ENCODE measurements around the gene OST4.
A peak's percentile ranks its signal among the peaks of the same experiment; 100 is the strongest.

OST4 gene

GRCh38 chr2:27057184-27057583 lies 14.3 kb downstream of the OST4 start:
- H3K4me2 ChIP-seq: no peak overlapping the region
- H3K4me3 ChIP-seq: no peak overlapping the region
- H3K27me3 ChIP-seq: no peaks in the 10 kb centered on the region
- H3K36me3 ChIP-seq: peaks cover 96% of the 10 kb centered on the region
- H3K9ac ChIP-seq: no peak overlapping the region
- no peak for TF ChIP-seq Cebpa-rat (IDR thresholded peaks at IDR 0.05)
- peaks cover 11% of the 10 kb centered on the region for H3K4me1 ChIP-seq
- H3K9me3 ChIP-seq: no peaks in the 10 kb centered on the region
- no peak overlapping the region for H3K27ac ChIP-seq
- no peaks in the 10 kb centered on the region for H4K20me1 ChIP-seq

- TF ChIP-seq Cebpa-rat (IDR thresholded peaks at IDR 0.05): no peak
- H3K4me3 ChIP-seq: no peak overlapping the region
- H3K27ac ChIP-seq: no peak overlapping the region
- H3K36me3 ChIP-seq: peaks cover 72% of the 10 kb centered on the region
- no peaks in the 10 kb centered on the region for H3K9me3 ChIP-seq
- no peaks in the 10 kb centered on the region for H4K20me1 ChIP-seq
- H3K4me2 ChIP-seq: no peak overlapping the region
- H3K27me3 ChIP-seq: no peaks in the 10 kb centered on the region
- H3K4me1 ChIP-seq: peaks cover 15% of the 10 kb centered on the region
- no peak overlapping the region for H3K9ac ChIP-seq
Measured at GRCh38 chr2:27054721-27055120, 16.7 kb downstream of the OST4 start.

- Histone ChIP-seq H3K9me3 (no peaks in the 10 kb centered on the region), H3K27me3 (no peaks in the 10 kb centered on the region), H3K36me3 (peaks cover 62% of the 10 kb centered on the region), H3K9ac (no peak overlapping the region), H4K20me1 (no peaks in the 10 kb centered on the region), H3K4me2 (no peak overlapping the region), H3K4me3 (no peak overlapping the region), H3K4me1 (peaks cover 24% of the 10 kb centered on the region), H3K27ac (no peak overlapping the region)
- no peak for TF ChIP-seq Cebpa-rat (IDR thresholded peaks at IDR 0.05)
Measured at GRCh38 chr2:27053776-27054175, 17.7 kb downstream of the OST4 start.

- TF ChIP-seq Cebpa-rat (IDR thresholded peaks at IDR 0.05): no peak
- H3K4me3 ChIP-seq: no peak overlapping the region
- no peak overlapping the region for H3K9ac ChIP-seq
- H4K20me1 ChIP-seq: no peaks in the 10 kb centered on the region
- no peak overlapping the region for H3K27ac ChIP-seq
- no peak overlapping the region for H3K4me2 ChIP-seq
- H3K4me1 ChIP-seq: peaks cover 28% of the 10 kb centered on the region
- H3K9me3 ChIP-seq: no peaks in the 10 kb centered on the region
- H3K36me3 ChIP-seq: peaks cover 58% of the 10 kb centered on the region
- no peaks in the 10 kb centered on the region for H3K27me3 ChIP-seq
Measured at GRCh38 chr2:27053321-27053720, 18.1 kb downstream of the OST4 start.

GRCh38 chr2:27051902-27052645 lies 19.4 kb downstream of the OST4 start:
- TF ChIP-seq Cebpa-rat (IDR thresholded peaks at IDR 0.05): no peak
- Histone ChIP-seq H3K9ac (peak overlapping the region; percentile 82), H3K9me3 (no peaks in the 10 kb centered on the region), H3K4me1 (peaks cover 28% of the 10 kb centered on the region), H3K27me3 (no peaks in the 10 kb centered on the region), H3K4me3 (peak overlapping the region; percentile 81), H3K27ac (peak overlapping the region; percentile 89), H3K4me2 (peak overlapping the region; percentile 85), H3K36me3 (peaks cover 45% of the 10 kb centered on the region), H4K20me1 (no peaks in the 10 kb centered on the region)

- Histone ChIP-seq H3K4me2 (peak within 1 kb of the TSS; percentile 94), H3K36me3 (peaks cover 37% of the 10 kb centered on the region), H3K27me3 (no peaks in the 10 kb centered on the region), H3K9me3 (no peaks in the 10 kb centered on the region), H3K4me1 (peaks cover 28% of the 10 kb centered on the region), H3K27ac (peak within 1 kb of the TSS; percentile 89), H3K9ac (peak within 1 kb of the TSS; percentile 84), H3K4me3 (peak within 1 kb of the TSS; percentile 81), H4K20me1 (no peaks in the 10 kb centered on the region)
- TF ChIP-seq Cebpa-rat (IDR thresholded peaks at IDR 0.05): no peak
Measured at GRCh38 chr2:27050996-27051901, 20.2 kb downstream of the OST4 start, which contains the start of gene AGBL5. Gene AGBL5, plus strand, starts transcription at chr2:27051668. Its CDS starts 1,291 bp downstream, at chr2:27052959.

GRCh38 chr2:27050281-27050995 lies 21.0 kb downstream of the OST4 start:
- H3K4me3 ChIP-seq: peak overlapping the region; percentile 81
- peaks cover 28% of the 10 kb centered on the region for H3K4me1 ChIP-seq
- H3K27ac ChIP-seq: peak overlapping the region; percentile 89

GRCh38 chr2:27049422-27050280 lies 21.8 kb downstream of the OST4 start:
- H4K20me1 ChIP-seq: no peaks in the 10 kb centered on the region
- peaks cover 21% of the 10 kb centered on the region for H3K36me3 ChIP-seq
- TF ChIP-seq Cebpa-rat (IDR thresholded peaks at IDR 0.05): no peak
- peak overlapping the region; percentile 94 for H3K4me2 ChIP-seq
- peaks cover 28% of the 10 kb centered on the region for H3K4me1 ChIP-seq
- peak overlapping the region; percentile 84 for H3K9ac ChIP-seq
- H3K27me3 ChIP-seq: no peaks in the 10 kb centered on the region
- H3K4me3 ChIP-seq: peak overlapping the region; percentile 81
- H3K9me3 ChIP-seq: no peaks in the 10 kb centered on the region
- H3K27ac ChIP-seq: peak overlapping the region; percentile 79

More at GRCh38 chr2:27050281-27050995, 21.0 kb downstream of the OST4 start:
- Histone ChIP-seq H3K27me3 (no peaks in the 10 kb centered on the region), H4K20me1 (no peaks in the 10 kb centered on the region), H3K4me2 (peak overlapping the region; percentile 94), H3K9ac (peak overlapping the region; percentile 84), H3K36me3 (peaks cover 29% of the 10 kb centered on the region), H3K9me3 (no peaks in the 10 kb centered on the region)
- no peak for TF ChIP-seq Cebpa-rat (IDR thresholded peaks at IDR 0.05)
